PC-3 (cell line): ENCODE results near the gene TPH1.

Experiments
- CTCF ChIP-seq: fragments of 300-600 bp; sonication (generic); conservative IDR thresholded peaks from 2 replicates; pipeline ENCODE4 v1.5.1; 2017; ENCODE audit warnings: antibody characterized with exemption, low read depth, mild to moderate bottlenecking, low read length
- EZH2 ChIP-seq: fragments of 300-600 bp; sonication (generic); IDR thresholded peaks from one replicate; pipeline ENCODE4 v1.6.1; 2017; ENCODE audit warnings: antibody characterized with exemption, mild to moderate bottlenecking, low read length; ENCODE audit not compliant: unreplicated experiment
- EZH2phosphoT487 ChIP-seq: fragments of 300-600 bp; sonication (generic); IDR thresholded peaks from 2 replicates; pipeline ENCODE4 v1.6.1; 2018; ENCODE audit warnings: mild to moderate bottlenecking, antibody characterized with exemption, low read length, borderline replicate concordance

DNA sequence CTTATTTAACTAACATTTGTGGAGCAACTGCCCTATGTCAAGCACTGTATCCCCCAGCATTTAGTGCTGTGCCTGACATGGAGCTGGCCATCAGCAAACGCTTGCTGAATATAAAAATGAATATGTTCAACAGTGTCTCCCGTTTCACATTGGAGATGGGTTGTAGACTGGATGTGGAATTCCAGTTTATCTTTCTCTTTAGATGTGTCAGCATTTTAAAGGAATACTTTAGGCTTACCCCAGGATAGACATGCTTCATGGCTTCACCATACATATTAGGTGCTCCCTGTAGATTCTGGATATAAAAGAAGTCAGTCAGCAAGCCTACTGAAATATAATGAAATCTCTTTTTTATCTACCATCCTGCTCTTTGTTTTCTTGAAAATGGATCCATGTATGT lies 21.3 kb upstream of the TPH1 start:
- no peak for TF ChIP-seq CTCF
- TF ChIP-seq EZH2, result no peak
- no peak for TF ChIP-seq EZH2phosphoT487
